ENCODE data around the gene ST6GALNAC3. TPM values are rescaled to one million over a fixed set of nuclear protein-coding genes. Genes with fewer than 3 reads are reported as not detected.
A peak's percentile ranks its signal among the peaks of the same experiment; 100 is the strongest.
"Not testable (repeated sequence)": the region's sequence is repeated elsewhere in the genome, so short reads cannot be mapped to it uniquely, and the experiment has no call there.

The ST6GALNAC3 gene
- total RNA-seq, 1 donor from 2014 or later = 7.2 TPM

DNA sequence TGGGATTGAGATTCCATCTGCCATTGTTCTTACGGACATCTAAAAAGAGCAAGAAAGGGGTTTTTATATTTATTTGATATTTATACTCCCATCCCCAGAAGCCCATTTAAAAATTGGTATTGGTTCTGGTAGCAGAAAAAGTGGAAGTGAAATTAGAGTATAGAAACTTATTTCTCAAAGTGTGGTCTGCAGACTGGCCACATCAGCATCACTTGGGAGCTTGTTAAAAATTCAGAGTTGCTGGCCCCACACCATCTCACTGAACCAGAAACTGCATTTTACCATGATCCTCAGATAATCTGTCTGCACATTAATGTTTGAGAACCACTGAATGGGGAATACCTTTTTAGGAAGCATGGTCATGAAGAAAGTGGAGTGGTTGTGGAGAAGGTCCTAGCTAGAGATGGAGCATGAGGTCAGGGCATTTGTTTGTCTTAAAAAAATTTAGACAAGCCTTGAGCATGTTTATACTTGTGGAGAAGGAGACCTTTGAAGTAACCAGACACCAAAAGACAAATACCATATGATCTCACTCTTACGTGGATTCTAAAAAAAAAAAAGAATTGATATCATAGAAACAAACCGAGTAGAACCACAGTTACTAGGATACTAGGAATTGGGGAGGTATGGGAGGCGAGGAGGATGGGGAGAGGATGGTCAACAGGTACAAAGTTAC, 116.3 kb downstream of the ST6GALNAC3 start:
- DNase-seq (ENCODE audit: low spot score) = no peak

- DNase-seq (ENCODE audit: low spot score) = no peak
Measured at GRCh38 chr1:76191561-76191960, 117.0 kb downstream of the ST6GALNAC3 start.

GRCh38 chr1:76198452-76198851, 123.9 kb downstream of the ST6GALNAC3 start:
- DNase-seq (ENCODE audit: low spot score) = no peak

DNA sequence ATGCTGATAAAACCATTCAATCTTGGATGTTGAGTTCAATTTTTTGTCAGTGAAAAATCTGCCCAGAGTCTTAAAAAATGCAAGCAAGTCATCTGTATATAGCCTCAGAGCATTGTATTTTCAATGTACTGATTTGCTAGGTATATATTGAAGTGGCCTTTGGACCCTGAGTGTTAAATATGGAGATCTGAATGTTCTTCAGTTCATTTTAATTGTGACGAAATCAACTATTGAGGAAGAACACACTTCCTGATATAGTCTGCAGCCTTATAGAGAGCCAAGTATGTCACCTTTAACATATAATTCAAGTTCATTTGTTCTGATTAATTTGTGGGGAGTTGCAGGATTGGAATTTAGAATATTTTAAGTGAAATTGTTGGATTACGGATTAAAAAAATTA, 128.1 kb downstream of the ST6GALNAC3 start:
- no peak for DNase-seq (ENCODE audit: low spot score)

DNA sequence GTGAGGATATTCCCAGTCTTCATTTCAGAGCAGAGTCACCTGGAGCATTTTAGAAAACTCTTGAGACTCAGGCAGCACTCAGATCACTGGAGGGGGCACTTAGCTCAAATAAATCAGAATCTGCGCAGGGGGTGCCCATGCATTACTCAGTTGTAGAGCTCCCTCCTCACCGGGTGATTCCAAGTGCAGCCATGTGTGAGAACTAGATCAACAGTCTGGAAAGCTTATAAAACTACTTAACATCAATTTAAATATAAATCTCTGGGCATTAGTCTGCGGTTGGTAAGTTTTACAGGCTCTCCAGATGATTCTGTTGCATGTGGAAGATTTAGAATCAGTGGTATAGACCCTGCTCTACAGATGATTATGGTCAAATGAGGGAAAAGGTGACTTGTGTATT, 128.6 kb downstream of the ST6GALNAC3 start:
- no peak for DNase-seq (ENCODE audit: low spot score)

- no peak for DNase-seq (ENCODE audit: low spot score)
Measured at GRCh38 chr1:76209238-76209637, 134.7 kb downstream of the ST6GALNAC3 start.

GRCh38 chr1:76209648-76210047, 135.1 kb downstream of the ST6GALNAC3 start:
- no peak for DNase-seq (ENCODE audit: low spot score)

- DNase-seq (ENCODE audit: low spot score) = no peak
Measured at GRCh38 chr1:76210160-76210559, 135.6 kb downstream of the ST6GALNAC3 start.

DNA sequence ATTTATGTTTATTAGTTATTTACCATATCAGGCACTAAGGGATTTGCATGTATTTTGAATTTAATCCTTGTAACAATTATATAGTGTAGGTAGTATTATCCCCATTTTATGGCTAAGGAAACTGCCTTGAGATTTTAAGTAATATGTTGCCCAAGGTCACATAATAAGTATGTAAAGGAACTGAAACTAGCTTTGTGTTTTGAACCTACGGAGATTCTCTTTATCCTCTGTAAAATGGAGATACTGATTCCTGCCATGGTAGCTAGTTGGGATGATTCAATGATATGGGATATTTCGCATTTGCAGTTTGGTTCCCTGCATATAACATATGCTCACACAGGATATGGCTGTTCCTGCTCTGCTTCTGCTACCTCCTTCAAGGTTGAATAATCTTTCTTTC, 144.3 kb downstream of the ST6GALNAC3 start:
- DNase-seq (ENCODE audit: low spot score) = no peak

DNA sequence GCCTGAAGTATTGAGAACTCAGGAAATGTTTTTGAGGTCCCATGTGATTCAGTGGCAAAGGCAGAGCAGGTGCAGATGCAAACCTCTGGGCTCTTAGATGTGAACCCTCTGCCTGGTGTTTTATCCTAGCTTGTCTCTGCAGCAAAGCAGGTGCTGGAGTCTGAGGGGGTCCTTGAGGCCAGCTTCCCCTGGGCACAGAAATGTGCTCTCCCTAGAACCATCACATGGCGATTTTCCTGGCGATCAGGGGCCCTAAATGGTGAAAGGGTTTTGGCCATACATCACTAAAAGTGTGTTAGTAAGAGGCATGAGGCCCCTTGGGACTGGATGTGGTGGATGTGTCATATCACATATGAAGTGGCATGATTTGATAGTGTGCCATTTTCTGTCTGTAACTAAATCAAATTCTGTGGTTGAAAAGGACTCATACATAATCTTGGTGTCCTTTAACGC, 144.8 kb downstream of the ST6GALNAC3 start:
- DNase-seq (ENCODE audit: low spot score) = no peak

- no peak for DNase-seq (ENCODE audit: low spot score)
Measured at GRCh38 chr1:76224752-76225151, 150.2 kb downstream of the ST6GALNAC3 start.

GRCh38 chr1:76225526-76225925, 151.0 kb downstream of the ST6GALNAC3 start:
- DNase-seq (ENCODE audit: low spot score) = no peak

DNA sequence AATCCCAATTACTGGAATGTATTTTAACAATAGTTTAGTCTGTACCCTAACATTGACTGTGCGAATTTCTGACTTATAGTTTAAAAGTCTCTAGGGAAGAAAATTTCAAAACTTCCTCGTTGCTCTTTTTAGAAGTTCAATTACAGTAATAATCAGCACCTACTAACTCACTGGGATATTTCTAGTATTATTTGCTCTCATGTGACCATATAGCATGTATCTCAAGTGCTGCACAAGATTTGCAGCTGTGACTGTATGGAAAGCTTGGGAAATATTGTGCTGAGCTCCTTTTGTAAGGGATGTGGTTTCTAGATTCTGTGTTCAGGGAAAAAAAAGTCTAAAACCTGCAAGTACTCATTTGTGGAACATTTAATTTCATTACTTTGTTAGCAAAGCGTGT, 153.1 kb downstream of the ST6GALNAC3 start:
- no peak for DNase-seq (ENCODE audit: low spot score)

- no peak for DNase-seq (ENCODE audit: low spot score)
Measured at GRCh38 chr1:76229279-76230005, 154.9 kb downstream of the ST6GALNAC3 start.

DNA sequence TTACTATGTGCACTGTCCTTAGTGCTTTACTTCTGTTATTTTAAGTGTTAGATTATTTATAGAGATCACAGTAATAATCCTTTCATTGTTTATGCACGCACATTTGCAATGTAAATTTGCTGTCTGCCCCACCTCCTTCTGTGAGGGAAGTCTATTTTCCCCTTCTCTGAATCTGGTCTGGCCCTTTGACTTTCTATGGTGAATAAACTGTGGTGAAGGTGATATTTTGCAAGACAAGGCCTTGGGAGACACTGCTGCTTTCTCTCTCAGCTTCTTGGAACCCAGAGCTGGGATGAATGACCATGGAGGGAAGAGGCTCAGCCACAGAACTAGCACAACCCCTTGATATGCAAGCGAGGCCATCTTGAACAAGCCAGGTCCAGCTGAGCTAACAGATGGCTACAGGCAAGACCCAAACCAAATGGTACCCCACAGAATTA, 156.3 kb downstream of the ST6GALNAC3 start:
- DNase-seq (ENCODE audit: low spot score) = no peak

- no peak for DNase-seq (ENCODE audit: low spot score)
Measured at GRCh38 chr1:76231320-76231719, 156.8 kb downstream of the ST6GALNAC3 start.

DNA sequence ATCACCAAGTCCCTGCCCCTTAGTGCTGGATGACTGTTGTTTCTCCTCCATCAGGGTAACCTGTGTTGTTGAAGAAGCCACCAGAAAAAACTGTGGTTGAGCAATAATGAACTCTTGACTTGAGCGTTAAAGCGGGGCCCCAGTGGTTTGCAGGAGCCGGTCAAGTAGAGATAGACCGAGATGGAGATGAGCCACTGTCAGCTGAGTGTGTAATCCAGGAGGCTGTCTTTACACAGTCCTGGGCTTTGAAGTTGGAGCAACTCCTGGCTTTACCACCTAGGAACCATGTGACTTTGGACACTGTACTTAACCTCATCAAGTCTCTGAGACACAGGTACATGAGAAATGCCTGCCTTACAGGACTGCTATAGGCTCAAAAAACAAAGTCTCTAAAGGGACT, 158.1 kb downstream of the ST6GALNAC3 start:
- no peak for DNase-seq (ENCODE audit: low spot score)

DNA sequence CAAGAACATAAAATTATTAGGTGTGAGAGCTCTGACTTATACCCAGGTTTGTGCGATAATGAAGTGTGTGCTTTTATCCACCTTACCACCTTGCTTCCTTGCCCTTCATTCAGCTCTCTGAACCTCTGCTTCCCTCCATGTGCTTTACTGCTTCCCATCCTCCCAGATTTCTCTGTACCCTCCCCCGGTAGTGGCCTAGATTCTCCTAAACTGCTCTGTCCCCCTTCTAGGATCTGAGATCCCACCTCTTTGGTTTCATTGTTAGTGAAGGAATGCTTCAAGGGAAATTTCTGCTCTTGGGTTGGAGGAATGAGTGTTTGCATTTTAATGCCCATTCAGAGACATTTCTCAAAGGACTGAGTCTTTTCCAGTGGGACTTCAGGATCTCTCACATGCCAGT, 159.5 kb downstream of the ST6GALNAC3 start:
- DNase-seq (ENCODE audit: low spot score) = no peak

DNA sequence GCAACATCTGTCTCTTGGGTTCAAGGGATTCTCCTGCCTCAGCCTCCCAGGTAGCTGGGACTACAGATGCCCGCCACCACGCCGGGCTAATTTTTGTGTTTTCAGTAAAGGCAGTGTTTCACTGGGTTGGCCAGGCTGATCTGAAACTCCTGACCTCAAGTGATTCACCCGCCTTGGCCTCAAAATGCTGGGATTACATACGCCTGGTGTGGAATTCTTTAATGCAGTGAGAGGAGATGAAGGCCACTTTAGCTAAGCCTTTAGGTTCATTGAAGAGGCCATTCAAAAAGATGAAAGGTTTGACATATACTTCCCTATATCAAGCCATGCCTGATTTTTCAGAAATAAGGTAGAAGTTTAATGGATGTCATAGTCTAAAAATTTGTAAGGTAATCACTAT, 162.7 kb downstream of the ST6GALNAC3 start:
- peak; percentile 68 for DNase-seq (ENCODE audit: low spot score)

GRCh38 chr1:76238094-76238628, 163.6 kb downstream of the ST6GALNAC3 start:
- DNase-seq (ENCODE audit: low spot score) = peak; percentile 25

GRCh38 chr1:76239470-76239918, 164.9 kb downstream of the ST6GALNAC3 start:
- DNase-seq (ENCODE audit: low spot score) = no peak

GRCh38 chr1:76240316-76240715, 165.8 kb downstream of the ST6GALNAC3 start:
- DNase-seq (ENCODE audit: low spot score) = no peak

DNA sequence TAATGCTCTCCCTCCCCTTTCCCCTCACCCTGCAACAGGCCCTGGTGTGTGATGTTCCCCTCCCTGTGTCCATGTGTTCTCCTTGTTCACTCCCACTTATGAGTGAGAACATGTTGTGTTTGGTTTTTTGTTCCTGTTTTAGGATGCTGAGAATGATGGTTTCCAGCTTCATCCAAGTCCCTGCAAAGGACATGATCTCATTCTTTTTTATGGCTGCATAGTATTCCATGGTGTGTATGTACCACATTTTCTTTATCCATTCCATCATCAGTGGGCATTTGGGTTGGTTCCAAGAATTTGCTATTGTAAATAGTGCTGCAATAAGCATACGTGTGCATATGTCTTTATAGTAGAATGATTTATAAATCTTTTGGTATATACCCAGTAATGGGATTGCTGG, 168.0 kb downstream of the ST6GALNAC3 start:
- DNase-seq (ENCODE audit: low spot score) = not testable (repeated sequence)
